Measurements from ENCODE around the gene AVEN. TPM values are rescaled to one million over a fixed set of nuclear protein-coding genes. Genes with fewer than 3 reads are reported as not detected.

The AVEN gene
- total and polyA plus RNA-seq, 9 of the 15 experiments (the other 6 are each of a cell fraction or from before 2014, with no cell fraction given) = 1.5 to 6.4 (median 4.7) TPM

DNA sequence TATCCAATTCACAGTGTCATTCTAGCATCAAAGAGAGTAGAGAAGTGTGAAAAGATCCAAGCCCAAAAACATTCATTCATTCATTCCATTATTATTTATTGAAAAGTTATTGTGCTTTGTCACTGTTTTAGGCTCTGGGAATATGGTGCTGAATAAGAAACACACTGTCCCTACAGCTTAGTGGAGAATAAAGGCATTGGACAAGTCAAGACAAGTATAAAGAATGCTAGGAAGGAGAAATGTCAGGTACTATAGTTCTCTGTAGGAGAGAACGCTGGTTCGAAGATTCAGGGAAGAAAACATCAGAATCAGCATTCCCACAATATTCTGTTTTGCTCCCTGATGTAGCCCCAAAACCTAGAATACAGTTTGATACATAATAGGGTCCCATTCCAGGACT lies 199.5 kb downstream of the AVEN start:
- no peaks in the 10 kb centered on the region for H3K9me1 ChIP-seq (ENCODE audit: control insufficient read depth, insufficient read depth, low read length)
- intact Hi-C loops (cut with micrococcal nuclease) = no loop called here
- DNase-seq (ENCODE audit: extremely low read depth in 1 of 4, low spot score in 3 of 4) = no peak
- TF ChIP-seq KLF13 (tag; IDR thresholded peaks at IDR 0.05; ENCODE audit: borderline replicate concordance, low read depth) = no peak
- TF ChIP-seq ZBTB7A (IDR thresholded peaks at IDR 0.05; ENCODE audit: borderline replicate concordance, control insufficient read depth, low read depth, low read length) = no peak
- no peak for TF ChIP-seq NFYB (IDR thresholded peaks at IDR 0.05; ENCODE audit: extremely low read depth, insufficient read length)
- no peak for TF ChIP-seq SIRT6 (IDR thresholded peaks at IDR 0.05; ENCODE audit: low read depth, low read length)
- TF ChIP-seq E4F1 (CRISPR knock-in tag; IDR thresholded peaks at IDR 0.05; ENCODE audit: borderline replicate concordance) = no peak
- no peak for TF ChIP-seq NR2C2 (CRISPR knock-in tag; IDR thresholded peaks at IDR 0.05)
- TF ChIP-seq NR2C2 (tag; IDR thresholded peaks at IDR 0.05) = no peak
- no peak for TF ChIP-seq POLR2A (conservative IDR thresholded peaks at IDR 0.05)
- TF ChIP-seq C11orf30 (IDR thresholded peaks at IDR 0.05; ENCODE audit: low read depth) = no peak
- no peak for TF ChIP-seq FOXK2 (conservative IDR thresholded peaks at IDR 0.05 in 1 of 2, IDR thresholded peaks at IDR 0.05 in 1 of 2; ENCODE audit: low read depth in 2 of 2)
- TF ChIP-seq FOSL1 (tag; conservative IDR thresholded peaks at IDR 0.05) = no peak
- TF ChIP-seq MAFG (tag; conservative IDR thresholded peaks at IDR 0.05) = no peak
- no peak for TF ChIP-seq ID3 (CRISPR knock-in tag; IDR thresholded peaks at IDR 0.05)
- TF ChIP-seq ID3 (tag; IDR thresholded peaks at IDR 0.05) = no peak
- no peak for TF ChIP-seq TGIF2 (CRISPR knock-in tag; IDR thresholded peaks at IDR 0.05)
- no peak for TF ChIP-seq DMBX1 (CRISPR knock-in tag; IDR thresholded peaks at IDR 0.05; ENCODE audit: borderline replicate concordance)
- no peak for TF ChIP-seq HNRNPUL1 (IDR thresholded peaks at IDR 0.05; ENCODE audit: low read length)
- TF ChIP-seq TFAP4 (CRISPR knock-in tag; IDR thresholded peaks at IDR 0.05; ENCODE audit: borderline replicate concordance) = no peak
- no peak for TF ChIP-seq NRF1 (conservative IDR thresholded peaks at IDR 0.05 in 1 of 2, IDR thresholded peaks at IDR 0.05 in 1 of 2)
- no peak for TF ChIP-seq ZNF175 (CRISPR knock-in tag; IDR thresholded peaks at IDR 0.05; ENCODE audit: low read depth)
- BruUV-seq (replicated peaks) = no TSS peak
- ChIA-PET POLR2A (no interaction called here), CTCF (ENCODE audit: low intra/inter-chr PET ratio) (no interaction called here)
- no peak for FAIRE-seq
- ATAC-seq = no peak
- no peak overlapping the region for H2AFZ ChIP-seq (ENCODE audit: low read depth, low read length)
- in situ Hi-C loops (cut with MboI) = no loop called here
- no peaks in the 10 kb centered on the region; the same call in 1 of the 2 replicates for H4K20me1 ChIP-seq (replicated peaks; ENCODE audit: control insufficient read depth, insufficient read depth, low read length)
- H3K4me3 ChIP-seq = no peak overlapping the region
- no peak overlapping the region for H3K27ac ChIP-seq (ENCODE audit: extremely low read depth, low read depth, low read length)
- no peaks in the 10 kb centered on the region for H3K36me3 ChIP-seq (ENCODE audit: control insufficient read depth, insufficient read depth, low read length)
- H3K79me2 ChIP-seq (ENCODE audit: control insufficient read depth, insufficient read depth, low read length) = no peaks in the 10 kb centered on the region
- H3K9ac ChIP-seq (ENCODE audit: insufficient read depth in 1 of 2, low read depth in 2 of 2, low read length in 2 of 2) = no peak overlapping the region
- H3K9me3 ChIP-seq (replicated peaks; ENCODE audit: control insufficient read depth, insufficient read depth, low read depth, low read length) = no peaks in the 10 kb centered on the region
- 0% methylated on average over 2 of the region's 2 CpGs for WGBS (ENCODE audit: insufficient coverage, low coverage, missing lambda C conversion rate)
- H3K27me3 ChIP-seq (ENCODE audit: control insufficient read depth in 2 of 2, insufficient read depth in 2 of 2, low read length in 2 of 2) = peaks cover 3 to 14% of the 10 kb centered on the region in 2 experiments; a peak in 4 of 5 replicates
- no peak overlapping the region for H3K4me2 ChIP-seq (ENCODE audit: insufficient read depth, low read length)
- no peaks in the 10 kb centered on the region for H3K4me1 ChIP-seq (replicated peaks in 1 of 2; ENCODE audit: control insufficient read depth in 2 of 2, insufficient read depth in 2 of 2, low read length in 2 of 2)
